Measurements from ENCODE around the gene GAS2. TPM values are rescaled to one million over a fixed set of nuclear protein-coding genes. Genes with fewer than 3 reads are reported as not detected.

The GAS2 gene
- total and polyA plus RNA-seq, 9 donors: 0.76 to 10.0 (median 4.0) TPM

GRCh38 chr11:22792497-22792896 is 126.1 kb downstream of the GAS2 start:
- Histone ChIP-seq H3K27ac (no peak overlapping the region), H3K9me3 (no peaks in the 10 kb centered on the region), H3K4me3 (no peak overlapping the region), H3K27me3 (no peaks in the 10 kb centered on the region), H3K36me3 (no peaks in the 10 kb centered on the region), H3K4me1 (ENCODE audit: insufficient read depth) (no peaks in the 10 kb centered on the region)
- WGBS, 3 donors: 11 to 21% (median 15%) methylated on average over 3 of the region's 3 CpGs
- intact Hi-C loops (cut with DNase I): no loop called here
- no peak for TF ChIP-seq POLR2A (IDR thresholded peaks at IDR 0.05)
- TF ChIP-seq, protein P1, sequence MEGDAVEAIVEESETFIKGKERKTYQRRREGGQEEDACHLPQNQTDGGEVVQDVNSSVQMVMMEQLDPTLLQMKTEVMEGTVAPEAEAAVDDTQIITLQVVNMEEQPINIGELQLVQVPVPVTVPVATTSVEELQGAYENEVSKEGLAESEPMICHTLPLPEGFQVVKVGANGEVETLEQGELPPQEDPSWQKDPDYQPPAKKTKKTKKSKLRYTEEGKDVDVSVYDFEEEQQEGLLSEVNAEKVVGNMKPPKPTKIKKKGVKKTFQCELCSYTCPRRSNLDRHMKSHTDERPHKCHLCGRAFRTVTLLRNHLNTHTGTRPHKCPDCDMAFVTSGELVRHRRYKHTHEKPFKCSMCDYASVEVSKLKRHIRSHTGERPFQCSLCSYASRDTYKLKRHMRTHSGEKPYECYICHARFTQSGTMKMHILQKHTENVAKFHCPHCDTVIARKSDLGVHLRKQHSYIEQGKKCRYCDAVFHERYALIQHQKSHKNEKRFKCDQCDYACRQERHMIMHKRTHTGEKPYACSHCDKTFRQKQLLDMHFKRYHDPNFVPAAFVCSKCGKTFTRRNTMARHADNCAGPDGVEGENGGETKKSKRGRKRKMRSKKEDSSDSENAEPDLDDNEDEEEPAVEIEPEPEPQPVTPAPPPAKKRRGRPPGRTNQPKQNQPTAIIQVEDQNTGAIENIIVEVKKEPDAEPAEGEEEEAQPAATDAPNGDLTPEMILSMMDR (IDR thresholded peaks at IDR 0.05): no peak
- DNase-seq: no peak

DNA sequence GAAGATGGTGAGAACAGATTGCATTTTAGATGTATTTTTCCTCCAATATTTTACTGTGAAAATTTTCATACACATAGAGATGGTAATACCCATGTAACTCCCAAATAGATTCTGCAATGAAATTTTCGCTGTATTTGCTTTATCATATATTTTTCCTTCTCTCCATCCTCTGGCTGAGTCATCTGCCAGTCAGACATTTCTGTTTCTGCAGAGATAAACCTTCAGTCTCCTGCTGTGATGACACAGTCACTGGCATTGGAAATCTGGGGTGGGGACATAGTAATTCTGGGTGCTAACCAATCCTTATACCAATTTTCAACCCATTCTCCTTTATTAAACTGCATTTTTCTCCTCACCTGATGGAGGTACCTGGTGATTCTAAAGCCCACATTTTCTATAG is 129.5 kb downstream of the GAS2 start:
- TF ChIP-seq POLR2A (IDR thresholded peaks at IDR 0.05) (no peak), EP300 (IDR thresholded peaks at IDR 0.05) (no peak)
- TF ChIP-seq, protein P1 (IDR thresholded peaks at IDR 0.05): no peak
- Histone ChIP-seq H3K27me3 (no peaks in the 10 kb centered on the region), H3K9me3 (no peaks in the 10 kb centered on the region), H3K27ac (no peak overlapping the region), H3K4me3 (no peak overlapping the region), H3K36me3 (no peaks in the 10 kb centered on the region), H3K4me1 (ENCODE audit: insufficient read depth) (no peaks in the 10 kb centered on the region)
- 80 to 95% (median 95%) methylated on average over 1 of the region's 1 CpG for WGBS, 3 donors
- intact Hi-C loops (cut with DNase I): no loop called here
- DNase-seq: no peak

DNA sequence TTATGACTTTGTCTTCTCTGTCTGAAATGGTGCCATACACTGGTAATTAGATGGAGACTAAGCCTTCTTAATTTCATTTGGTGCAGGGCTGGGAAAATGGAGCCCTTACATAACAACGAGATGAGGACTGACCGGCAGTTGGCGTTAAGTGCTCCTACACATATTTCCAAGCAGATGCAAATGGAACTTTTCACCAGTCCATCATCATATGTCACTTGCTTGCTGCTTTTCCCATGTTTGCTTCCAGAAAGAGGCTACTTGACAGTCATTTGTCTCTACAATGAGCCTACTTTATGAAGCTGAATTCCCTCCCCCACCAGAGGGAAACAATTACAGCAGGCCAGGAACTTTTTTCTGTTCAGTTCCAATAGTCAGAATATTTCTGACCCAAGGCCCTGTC is 130.6 kb downstream of the GAS2 start:
- no peaks in the 10 kb centered on the region for H3K4me1 ChIP-seq (ENCODE audit: insufficient read depth)
- WGBS, 3 donors: 82 to 86% (median 83%) methylated on average over 3 of the region's 3 CpGs
- no peak overlapping the region for H3K27ac ChIP-seq
- no peaks in the 10 kb centered on the region for H3K36me3 ChIP-seq
- intact Hi-C loops (cut with DNase I): no loop called here
- no peaks in the 10 kb centered on the region for H3K27me3 ChIP-seq
- TF ChIP-seq EP300 (IDR thresholded peaks at IDR 0.05) (no peak), POLR2A (IDR thresholded peaks at IDR 0.05) (no peak)
- TF ChIP-seq, protein P1 (IDR thresholded peaks at IDR 0.05): no peak
- H3K9me3 ChIP-seq: no peaks in the 10 kb centered on the region
- no peak overlapping the region for H3K4me3 ChIP-seq
- no peak for DNase-seq

- Histone ChIP-seq H3K4me3 (no peak overlapping the region), H3K4me1 (ENCODE audit: insufficient read depth) (no peaks in the 10 kb centered on the region), H3K9me3 (no peaks in the 10 kb centered on the region), H3K27me3 (no peaks in the 10 kb centered on the region), H3K27ac (no peak overlapping the region), H3K36me3 (no peaks in the 10 kb centered on the region)
- TF ChIP-seq, protein P1 (IDR thresholded peaks at IDR 0.05): no peak
- TF ChIP-seq EP300 (IDR thresholded peaks at IDR 0.05) (no peak), POLR2A (IDR thresholded peaks at IDR 0.05) (no peak)
- WGBS, 3 donors: 46 to 61% (median 51%) methylated on average over 1 of the region's 1 CpG
- DNase-seq: no peak
- intact Hi-C loops (cut with DNase I): no loop called here
Observed at GRCh38 chr11:22798901-22799300, 132.5 kb downstream of the GAS2 start.

DNA sequence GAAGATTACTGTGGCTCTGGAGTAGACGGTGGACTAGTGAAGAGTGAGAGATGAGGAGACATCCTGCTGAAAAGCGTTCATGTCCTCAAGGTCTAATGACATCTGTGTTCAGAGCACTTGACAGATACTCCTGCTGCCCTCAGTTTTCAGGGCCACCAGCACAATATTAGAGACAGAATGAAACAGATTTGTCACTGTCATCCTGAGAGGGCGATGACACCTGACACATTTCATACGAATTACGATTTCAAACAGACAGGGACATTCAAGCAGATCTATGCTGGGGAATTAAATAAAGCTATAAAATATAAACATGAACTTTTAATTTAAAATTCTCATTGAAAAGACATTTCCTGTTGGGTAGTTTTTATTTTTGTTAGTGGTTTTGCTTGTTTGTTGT is 134.1 kb downstream of the GAS2 start:
- H3K9me3 ChIP-seq: no peaks in the 10 kb centered on the region
- H3K27me3 ChIP-seq: no peaks in the 10 kb centered on the region
- TF ChIP-seq EP300 (IDR thresholded peaks at IDR 0.05) (no peak), POLR2A (IDR thresholded peaks at IDR 0.05) (no peak)
- TF ChIP-seq, protein P1 (IDR thresholded peaks at IDR 0.05): no peak
- intact Hi-C loops (cut with DNase I): no loop called here
- no peak overlapping the region for H3K4me3 ChIP-seq
- no peak for DNase-seq
- WGBS, 3 donors: 85 to 89% (median 88%) methylated on average over 5 of the region's 5 CpGs
- H3K4me1 ChIP-seq (ENCODE audit: insufficient read depth): no peaks in the 10 kb centered on the region
- no peak overlapping the region for H3K27ac ChIP-seq
- H3K36me3 ChIP-seq: no peaks in the 10 kb centered on the region
